ENCODE data around the gene RTP2. TPM values are rescaled to one million over a fixed set of nuclear protein-coding genes. Genes with fewer than 3 reads are reported as not detected.
"Not testable (repeated sequence)": the region's sequence is repeated elsewhere in the genome, so short reads cannot be mapped to it uniquely, and the experiment has no call there.

The RTP2 gene
- total RNA-seq, 1 donor from 2014 or later, result not detected

GRCh38 chr3:187686621-187687273, 15.6 kb downstream of the RTP2 start:
- Mint-ChIP-seq H3K4me3 (no peak overlapping the region), H3K36me3 (ENCODE audit: low read depth) (no peaks in the 10 kb centered on the region), H3K27me3 (ENCODE audit: low read depth) (peaks cover 32% of the 10 kb centered on the region), H3K27ac (ENCODE audit: unreplicated experiment) (no peak overlapping the region), H3K9me3 (peaks cover 6% of the 10 kb centered on the region), H3K4me1 (no peaks in the 10 kb centered on the region)
- DNase-seq (ENCODE audit: low read depth, low spot score), result no peak
- TF ChIP-seq CTCF (conservative IDR thresholded peaks at IDR 0.05), result no peak

- H3K27me3 Mint-ChIP-seq (ENCODE audit: low read depth), result peaks cover 30% of the 10 kb centered on the region
- no peak for DNase-seq (ENCODE audit: low read depth, low spot score)
Measured at GRCh38 chr3:187685948-187686347, 16.4 kb downstream of the RTP2 start.

GRCh38 chr3:187684880-187685279, 17.5 kb downstream of the RTP2 start:
- H3K27me3 Mint-ChIP-seq (ENCODE audit: low read depth), result peaks cover 31% of the 10 kb centered on the region
- H3K4me3 Mint-ChIP-seq, result no peak overlapping the region
- H3K36me3 Mint-ChIP-seq (ENCODE audit: low read depth), result no peaks in the 10 kb centered on the region
- no peaks in the 10 kb centered on the region for H3K4me1 Mint-ChIP-seq
- peaks cover 6% of the 10 kb centered on the region for H3K9me3 Mint-ChIP-seq
- DNase-seq (ENCODE audit: low read depth, low spot score), result no peak
- H3K27ac Mint-ChIP-seq (ENCODE audit: unreplicated experiment), result no peak overlapping the region
- no peak for TF ChIP-seq CTCF (conservative IDR thresholded peaks at IDR 0.05)

More at GRCh38 chr3:187685948-187686347, 16.4 kb downstream of the RTP2 start:
- H3K9me3 Mint-ChIP-seq, result peaks cover 6% of the 10 kb centered on the region
- no peak overlapping the region for H3K27ac Mint-ChIP-seq (ENCODE audit: unreplicated experiment)
- H3K4me3 Mint-ChIP-seq, result no peak overlapping the region
- H3K4me1 Mint-ChIP-seq, result no peaks in the 10 kb centered on the region
- TF ChIP-seq CTCF (conservative IDR thresholded peaks at IDR 0.05), result no peak
- H3K36me3 Mint-ChIP-seq (ENCODE audit: low read depth), result no peaks in the 10 kb centered on the region

- Mint-ChIP-seq H3K27ac (ENCODE audit: unreplicated experiment) (no peak overlapping the region), H3K27me3 (ENCODE audit: low read depth) (peaks cover 33% of the 10 kb centered on the region), H3K4me1 (peaks cover 3% of the 10 kb centered on the region), H3K4me3 (no peak overlapping the region), H3K36me3 (ENCODE audit: low read depth) (no peaks in the 10 kb centered on the region), H3K9me3 (peaks cover 6% of the 10 kb centered on the region)
- TF ChIP-seq CTCF (conservative IDR thresholded peaks at IDR 0.05), result no peak
- no peak for DNase-seq (ENCODE audit: low read depth, low spot score)
Measured at GRCh38 chr3:187684444-187684843, 17.9 kb downstream of the RTP2 start.

- H3K4me3 Mint-ChIP-seq; H3K27ac Mint-ChIP-seq (ENCODE audit: unreplicated experiment); DNase-seq (ENCODE audit: low read depth, low spot score); H3K36me3 Mint-ChIP-seq (ENCODE audit: low read depth); H3K4me1 Mint-ChIP-seq; H3K9me3 Mint-ChIP-seq: not testable (repeated sequence)
- H3K27me3 Mint-ChIP-seq (ENCODE audit: low read depth), result peaks cover 40% of the 10 kb centered on the region
Measured at GRCh38 chr3:187681756-187682155, 20.6 kb downstream of the RTP2 start.

GRCh38 chr3:187679638-187680396, 22.5 kb downstream of the RTP2 start:
- H3K27ac Mint-ChIP-seq (ENCODE audit: unreplicated experiment), result peak overlapping the region; percentile 7
- no peaks in the 10 kb centered on the region for H3K9me3 Mint-ChIP-seq
- peak; percentile 88 for DNase-seq (ENCODE audit: low read depth, low spot score)
- no peaks in the 10 kb centered on the region for H3K36me3 Mint-ChIP-seq (ENCODE audit: low read depth)
- H3K4me3 Mint-ChIP-seq, result no peak overlapping the region
- peaks cover 5% of the 10 kb centered on the region for H3K4me1 Mint-ChIP-seq
- H3K27me3 Mint-ChIP-seq (ENCODE audit: low read depth), result peaks cover 48% of the 10 kb centered on the region
- peak; percentile 89 for TF ChIP-seq CTCF (conservative IDR thresholded peaks at IDR 0.05)
